SK-N-SH (cell line): ENCODE results near the gene TSG101. TPM values are rescaled to one million over a fixed set of nuclear protein-coding genes. Genes with fewer than 3 reads are reported as not detected.

ENCODE experiments used
- CTCF ChIA-PET: fragments of 300-600, 350-600 bp; formaldehyde crosslinking; extraction: SDS; loops from one replicate; lab custom pipeline; 2021; lab: Yijun Ruan, JAX
- POLR2A ChIA-PET: fragments of 350-600 bp; sonication (Branson Sonifier 250); formaldehyde crosslinking; extraction: SDS; loops from one replicate; lab custom pipeline; 2020; ENCODE audit warnings: antibody characterized with exemption, inconsistent platforms; lab: Yijun Ruan, JAX
- DNase-seq: peaks from one replicate; pipeline ENCODE4 v3.0.0; 2012
- H2AFZ ChIP-seq: fragments of 200-600 bp; sonication (generic); 2 replicates; pipeline ENCODE4 v1.8.1; 2016; ENCODE audit warnings: antibody characterized with exemption, mild to moderate bottlenecking, low read depth
- H3F3A ChIP-seq: fragments of 200-600 bp; sonication (generic); replicated peaks from 2 replicates; pipeline ENCODE3; 2016; ENCODE audit warnings: antibody characterized with exemption, mild to moderate bottlenecking; ENCODE audit not compliant: insufficient read depth
- H3K27ac ChIP-seq, 2 experiments: fragments of 200-500 bp in 1 of 2; fragments of 200-600 bp in 1 of 2; sonication (Bioruptor generic) in 1 of 2; sonication (generic), shearing (Covaris generic) in 1 of 2; 2 replicates each; pipeline versions ENCODE4 v1.5.1 to v1.6.1; 2014 to 2016; ENCODE audit warnings: low read depth in 2 of 2, inconsistent platforms in 1 of 2, low read length in 1 of 2, mild to moderate bottlenecking in 1 of 2, mixed read lengths in 1 of 2
- H3K27me3 ChIP-seq: fragments of 200-600 bp; sonication (generic), shearing (Covaris generic); 2 replicates; pipeline ENCODE4 v1.6.1; 2016; ENCODE audit warnings: mixed run types; ENCODE audit not compliant: insufficient read depth
- H3K36me3 ChIP-seq, 2 experiments: fragments of 200-500 bp in 1 of 2; fragments of 200-600 bp in 1 of 2; sonication (Bioruptor generic) in 1 of 2; sonication (generic) in 1 of 2; replicated peaks in 1 of 2; 2 replicates each; pipeline versions ENCODE3 to v1.5.1; 2014 to 2016; ENCODE audit warnings: low read length in 1 of 2, mild to moderate bottlenecking in 1 of 2; ENCODE audit not compliant: insufficient read depth in 2 of 2, control insufficient read depth in 1 of 2
- H3K4me1 ChIP-seq, 2 experiments: fragments of 200-500 bp in 1 of 2; fragments of 200-600 bp in 1 of 2; sonication (Bioruptor generic) in 1 of 2; sonication (generic), shearing (Covaris generic) in 1 of 2; 2 replicates each; pipeline versions ENCODE4 v1.5.1 to v1.6.1; 2014 to 2016; ENCODE audit warnings: low read depth in 1 of 2, low read length in 1 of 2, mixed run types in 1 of 2; ENCODE audit not compliant: insufficient read depth in 2 of 2, control insufficient read depth in 1 of 2
- H3K4me2 ChIP-seq: fragments of 200-600 bp; sonication (generic), shearing (Covaris generic); 2 replicates; pipeline ENCODE4 v1.6.1; 2017; ENCODE audit warnings: mixed run types
- H3K4me3 ChIP-seq, 2 experiments: fragments of 200-500 bp in 1 of 2; fragments of 200-600 bp in 1 of 2; sonication (Bioruptor generic) in 1 of 2; sonication (generic), shearing (Covaris generic) in 1 of 2; 2 replicates each; pipeline versions ENCODE4 v1.5.1 to v1.8.1; 2014 to 2016; ENCODE audit warnings: low read depth in 2 of 2, inconsistent platforms in 1 of 2, low read length in 1 of 2, mild to moderate bottlenecking in 1 of 2, mixed read lengths in 1 of 2, moderate library complexity in 1 of 2
- H3K79me2 ChIP-seq: fragments of 200-600 bp; sonication (generic); 2 replicates; pipeline ENCODE4 v1.8.1; 2017; ENCODE audit warnings: mild to moderate bottlenecking; ENCODE audit not compliant: insufficient read depth
- H3K9ac ChIP-seq: fragments of 200-600 bp; sonication (generic); 2 replicates; pipeline ENCODE4 v1.6.1; 2017; ENCODE audit warnings: mixed run types
- H3K9me2 ChIP-seq: fragments of 200-600 bp; sonication (generic); 2 replicates; pipeline ENCODE4 v1.6.1; 2017; ENCODE audit warnings: mixed run types
- H3K9me3 ChIP-seq: fragments of 200-600 bp; sonication (generic); 2 replicates; pipeline ENCODE4 v1.6.1; 2017; ENCODE audit warnings: mixed run types, mild to moderate bottlenecking, moderate library complexity
- H4K20me1 ChIP-seq: fragments of 200-600 bp; sonication (generic); 2 replicates; pipeline ENCODE4 v1.6.1; 2017; ENCODE audit warnings: mild to moderate bottlenecking, mixed run types; ENCODE audit not compliant: insufficient read depth
- CHD2 ChIP-seq: fragments of 150-350 bp; IDR thresholded peaks from 2 replicates; pipeline ENCODE4 v1.6.1; 2018; ENCODE audit warnings: low read length; ENCODE audit not compliant: partially characterized antibody
- ELF1 ChIP-seq: IDR thresholded peaks from 2 replicates; pipeline ENCODE4 v1.4.0; 2012
- EP300 ChIP-seq, 2 experiments: IDR thresholded peaks; 2 replicates each; pipeline versions ENCODE4 v1.4.0 to v1.6.1; 2012; ENCODE audit warnings: borderline replicate concordance in 1 of 2, low read depth in 1 of 2, low read length in 1 of 2
- EZH2phosphoT487 ChIP-seq: fragments of 200-600 bp; sonication (generic); IDR thresholded peaks from 2 replicates; pipeline ENCODE4 v1.6.1; 2017; ENCODE audit warnings: low read depth, mixed run types, mild to moderate bottlenecking, antibody characterized with exemption, moderate library complexity, borderline replicate concordance
- GABPA ChIP-seq: IDR thresholded peaks from 2 replicates; pipeline ENCODE4 v1.4.0; 2012; ENCODE audit warnings: low read depth, mild to moderate bottlenecking
- GATA2 ChIP-seq: sonication (generic); formaldehyde crosslinking; IDR thresholded peaks from 2 replicates; pipeline ENCODE4 v1.5.0; 2020; ENCODE audit warnings: mild to moderate bottlenecking, missing genetic modification reagents
- MXI1 ChIP-seq: IDR thresholded peaks from 2 replicates; pipeline ENCODE4 v1.6.1; 2012; ENCODE audit warnings: mild to moderate bottlenecking, low read depth, low read length, improper control_type of control experiment
- NRF1 ChIP-seq: IDR thresholded peaks from 2 replicates; pipeline ENCODE4 v1.6.1; 2012; ENCODE audit warnings: low read depth, mild to moderate bottlenecking, low read length
- RAD21 ChIP-seq: IDR thresholded peaks from 2 replicates; pipeline ENCODE4 v1.6.1; 2012; ENCODE audit warnings: mild to moderate bottlenecking, low read length
- RXRA ChIP-seq: IDR thresholded peaks from 2 replicates; pipeline ENCODE4 v1.4.0; 2012; ENCODE audit warnings: low read depth, mild to moderate bottlenecking, borderline replicate concordance
- SIN3A ChIP-seq: IDR thresholded peaks from 2 replicates; pipeline ENCODE4 v1.6.1; 2012; ENCODE audit warnings: low read depth, mild to moderate bottlenecking, low read length, moderate library complexity, borderline replicate concordance
- TAF1 ChIP-seq: IDR thresholded peaks from 2 replicates; pipeline ENCODE4 v1.6.1; 2012; ENCODE audit warnings: low read depth, mild to moderate bottlenecking, low read length, moderate library complexity, borderline replicate concordance
- TCF12 ChIP-seq: IDR thresholded peaks from 2 replicates; pipeline ENCODE4 v1.4.0; 2012
- YY1 ChIP-seq: IDR thresholded peaks from 2 replicates; pipeline ENCODE4 v1.4.0; 2012; ENCODE audit warnings: low read depth, mild to moderate bottlenecking
- WGBS: methylation state at CpG from one replicate; pipeline ENCODE4 v1.1.6; 2017; ENCODE audit warnings: low lambda C conversion rate; 5-methylcytosine and 5-hydroxymethylcytosine counted together
- polyA plus RNA-seq, 3 experiments: library from polyadenylated mRNA; depleted of rRNA; stranded (reverse); fragments of >200 nt; gene quantifications; 2 replicates each; pipeline ENCODE4 v1.2.3, GENCODE V29; 2012
- TF ChIP-seq, protein P1 (sequence below): IDR thresholded peaks from 2 replicates; pipeline ENCODE4 v1.6.1; 2012; ENCODE audit warnings: mild to moderate bottlenecking, low read depth, low read length, moderate library complexity
- TF ChIP-seq, protein P2 (sequence below): fragments of 150-350 bp; IDR thresholded peaks from 2 replicates; pipeline ENCODE4 v1.6.1; 2016; ENCODE audit warnings: mild to moderate bottlenecking, low read depth, low read length
- TF ChIP-seq, protein P3 (sequence below): fragments of 200-600 bp; sonication (generic); IDR thresholded peaks from 2 replicates; pipeline ENCODE4 v1.6.1; 2017; ENCODE audit warnings: antibody characterized with exemption, mild to moderate bottlenecking, moderate library complexity
- TF ChIP-seq, protein P4 (sequence below): IDR thresholded peaks from 2 replicates; pipeline ENCODE4 v1.4.0; 2012; ENCODE audit warnings: low read depth, borderline replicate concordance

TSG101 gene
- polyA plus RNA-seq, 1 of the 3 experiments (the other 2 are of a cell fraction): 164 TPM

DNA sequence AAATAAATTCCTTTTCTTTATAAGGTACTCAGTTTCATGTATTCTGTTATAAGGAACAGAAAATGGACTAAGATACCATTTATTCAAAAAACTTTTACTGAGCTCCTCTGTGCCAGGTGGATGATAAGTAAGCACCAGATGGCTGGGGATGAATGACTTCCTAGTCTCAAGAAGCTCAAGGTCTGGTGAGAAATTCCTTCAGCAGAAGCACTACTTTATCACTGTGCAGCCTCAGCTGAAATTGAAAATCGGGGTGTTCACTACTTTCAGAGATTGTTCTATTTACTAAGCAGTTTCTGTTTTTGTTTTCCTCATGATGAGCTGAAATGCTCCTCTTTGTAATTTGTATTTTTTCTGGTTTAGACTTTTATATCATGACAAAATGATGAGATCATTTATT lies 63.3 kb downstream of the TSG101 start:
- Histone ChIP-seq H4K20me1 (no peaks in the 10 kb centered on the region), H3K27me3 (no peaks in the 10 kb centered on the region), H3K4me3 (no peak overlapping the region), H3F3A (no peaks in the 10 kb centered on the region), H3K36me3 (no peaks in the 10 kb centered on the region), H3K9ac (no peak overlapping the region), H3K27ac (no peak overlapping the region), H3K79me2 (no peaks in the 10 kb centered on the region), H3K9me3 (no peaks in the 10 kb centered on the region), H3K4me1 (no peaks in the 10 kb centered on the region), H3K9me2 (no peaks in the 10 kb centered on the region), H3K4me2 (no peak overlapping the region)
- ChIA-PET POLR2A (interaction anchor here (0.7 kb wide), 1 partner anchor 18 kb away, joined by 3 read pairs; no protein-coding TSS in a partner anchor), CTCF (no interaction called here)
- no peak for DNase-seq
- WGBS: 39% methylated on average over 1 of the region's 1 CpG
- TF ChIP-seq, protein P1, sequence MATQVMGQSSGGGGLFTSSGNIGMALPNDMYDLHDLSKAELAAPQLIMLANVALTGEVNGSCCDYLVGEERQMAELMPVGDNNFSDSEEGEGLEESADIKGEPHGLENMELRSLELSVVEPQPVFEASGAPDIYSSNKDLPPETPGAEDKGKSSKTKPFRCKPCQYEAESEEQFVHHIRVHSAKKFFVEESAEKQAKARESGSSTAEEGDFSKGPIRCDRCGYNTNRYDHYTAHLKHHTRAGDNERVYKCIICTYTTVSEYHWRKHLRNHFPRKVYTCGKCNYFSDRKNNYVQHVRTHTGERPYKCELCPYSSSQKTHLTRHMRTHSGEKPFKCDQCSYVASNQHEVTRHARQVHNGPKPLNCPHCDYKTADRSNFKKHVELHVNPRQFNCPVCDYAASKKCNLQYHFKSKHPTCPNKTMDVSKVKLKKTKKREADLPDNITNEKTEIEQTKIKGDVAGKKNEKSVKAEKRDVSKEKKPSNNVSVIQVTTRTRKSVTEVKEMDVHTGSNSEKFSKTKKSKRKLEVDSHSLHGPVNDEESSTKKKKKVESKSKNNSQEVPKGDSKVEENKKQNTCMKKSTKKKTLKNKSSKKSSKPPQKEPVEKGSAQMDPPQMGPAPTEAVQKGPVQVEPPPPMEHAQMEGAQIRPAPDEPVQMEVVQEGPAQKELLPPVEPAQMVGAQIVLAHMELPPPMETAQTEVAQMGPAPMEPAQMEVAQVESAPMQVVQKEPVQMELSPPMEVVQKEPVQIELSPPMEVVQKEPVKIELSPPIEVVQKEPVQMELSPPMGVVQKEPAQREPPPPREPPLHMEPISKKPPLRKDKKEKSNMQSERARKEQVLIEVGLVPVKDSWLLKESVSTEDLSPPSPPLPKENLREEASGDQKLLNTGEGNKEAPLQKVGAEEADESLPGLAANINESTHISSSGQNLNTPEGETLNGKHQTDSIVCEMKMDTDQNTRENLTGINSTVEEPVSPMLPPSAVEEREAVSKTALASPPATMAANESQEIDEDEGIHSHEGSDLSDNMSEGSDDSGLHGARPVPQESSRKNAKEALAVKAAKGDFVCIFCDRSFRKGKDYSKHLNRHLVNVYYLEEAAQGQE: no peak
- TF ChIP-seq RAD21: no peak
- TF ChIP-seq, all 33 proteins: peak for 0
- no peak overlapping the region for H2AFZ ChIP-seq

DNA sequence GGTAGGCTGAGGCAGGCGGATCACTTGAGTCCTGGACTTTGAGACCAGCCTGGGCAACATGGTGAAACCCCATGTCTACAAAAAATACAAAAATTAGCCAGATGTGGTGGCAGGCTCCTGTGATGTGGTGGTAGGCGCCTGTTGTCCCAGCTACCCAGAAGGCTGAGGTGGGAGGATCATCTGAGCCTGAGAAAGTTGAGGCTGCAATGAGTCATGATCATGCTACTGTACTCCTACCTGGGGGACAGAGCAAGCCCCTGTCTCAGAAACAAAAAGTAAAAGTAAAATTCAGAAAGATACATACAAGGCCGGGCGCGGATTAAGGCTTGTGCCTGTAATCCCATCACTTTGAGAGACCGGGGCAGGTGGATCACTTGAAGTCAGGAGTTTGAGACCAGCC lies 64.8 kb downstream of the TSG101 start:
- CTCF ChIA-PET: no interaction called here
- no peaks in the 10 kb centered on the region; a peak in 1 of 4 replicates for H3K4me1 ChIP-seq
- H3K9me3 ChIP-seq: no peaks in the 10 kb centered on the region
- H2AFZ ChIP-seq: no peak overlapping the region
- POLR2A ChIA-PET: no interaction called here
- no peak for DNase-seq
- H3K9ac ChIP-seq: no peak overlapping the region
- H3K79me2 ChIP-seq: no peaks in the 10 kb centered on the region
- H3F3A ChIP-seq: no peaks in the 10 kb centered on the region
- no peak overlapping the region for H3K27ac ChIP-seq
- H3K27me3 ChIP-seq: no peaks in the 10 kb centered on the region
- no peak overlapping the region for H3K4me2 ChIP-seq
- no peaks in the 10 kb centered on the region for H4K20me1 ChIP-seq
- H3K4me3 ChIP-seq: no peak overlapping the region
- TF ChIP-seq, protein P2, sequence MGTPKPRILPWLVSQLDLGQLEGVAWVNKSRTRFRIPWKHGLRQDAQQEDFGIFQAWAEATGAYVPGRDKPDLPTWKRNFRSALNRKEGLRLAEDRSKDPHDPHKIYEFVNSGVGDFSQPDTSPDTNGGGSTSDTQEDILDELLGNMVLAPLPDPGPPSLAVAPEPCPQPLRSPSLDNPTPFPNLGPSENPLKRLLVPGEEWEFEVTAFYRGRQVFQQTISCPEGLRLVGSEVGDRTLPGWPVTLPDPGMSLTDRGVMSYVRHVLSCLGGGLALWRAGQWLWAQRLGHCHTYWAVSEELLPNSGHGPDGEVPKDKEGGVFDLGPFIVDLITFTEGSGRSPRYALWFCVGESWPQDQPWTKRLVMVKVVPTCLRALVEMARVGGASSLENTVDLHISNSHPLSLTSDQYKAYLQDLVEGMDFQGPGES: no peak
- TF ChIP-seq EZH2phosphoT487: no peak
- TF ChIP-seq, protein P3, sequence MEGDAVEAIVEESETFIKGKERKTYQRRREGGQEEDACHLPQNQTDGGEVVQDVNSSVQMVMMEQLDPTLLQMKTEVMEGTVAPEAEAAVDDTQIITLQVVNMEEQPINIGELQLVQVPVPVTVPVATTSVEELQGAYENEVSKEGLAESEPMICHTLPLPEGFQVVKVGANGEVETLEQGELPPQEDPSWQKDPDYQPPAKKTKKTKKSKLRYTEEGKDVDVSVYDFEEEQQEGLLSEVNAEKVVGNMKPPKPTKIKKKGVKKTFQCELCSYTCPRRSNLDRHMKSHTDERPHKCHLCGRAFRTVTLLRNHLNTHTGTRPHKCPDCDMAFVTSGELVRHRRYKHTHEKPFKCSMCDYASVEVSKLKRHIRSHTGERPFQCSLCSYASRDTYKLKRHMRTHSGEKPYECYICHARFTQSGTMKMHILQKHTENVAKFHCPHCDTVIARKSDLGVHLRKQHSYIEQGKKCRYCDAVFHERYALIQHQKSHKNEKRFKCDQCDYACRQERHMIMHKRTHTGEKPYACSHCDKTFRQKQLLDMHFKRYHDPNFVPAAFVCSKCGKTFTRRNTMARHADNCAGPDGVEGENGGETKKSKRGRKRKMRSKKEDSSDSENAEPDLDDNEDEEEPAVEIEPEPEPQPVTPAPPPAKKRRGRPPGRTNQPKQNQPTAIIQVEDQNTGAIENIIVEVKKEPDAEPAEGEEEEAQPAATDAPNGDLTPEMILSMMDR: no peak
- TF ChIP-seq MXI1: no peak
- TF ChIP-seq GABPA: no peak
- no peak for TF ChIP-seq YY1
- no peak for TF ChIP-seq SIN3A
- no peak for TF ChIP-seq TAF1
- TF ChIP-seq EP300 (IDR thresholded peaks at IDR 0.05; ENCODE audit: borderline replicate concordance in 1 of 2, low read depth in 1 of 2, low read length in 1 of 2): no peak
- TF ChIP-seq CHD2: no peak
- no peak for TF ChIP-seq RAD21
- no peak for TF ChIP-seq TCF12
- TF ChIP-seq NRF1: no peak
- TF ChIP-seq ELF1: no peak
- TF ChIP-seq RXRA: no peak
- no peak for TF ChIP-seq GATA2 (CRISPR knock-in tag)
- TF ChIP-seq, protein P4, sequence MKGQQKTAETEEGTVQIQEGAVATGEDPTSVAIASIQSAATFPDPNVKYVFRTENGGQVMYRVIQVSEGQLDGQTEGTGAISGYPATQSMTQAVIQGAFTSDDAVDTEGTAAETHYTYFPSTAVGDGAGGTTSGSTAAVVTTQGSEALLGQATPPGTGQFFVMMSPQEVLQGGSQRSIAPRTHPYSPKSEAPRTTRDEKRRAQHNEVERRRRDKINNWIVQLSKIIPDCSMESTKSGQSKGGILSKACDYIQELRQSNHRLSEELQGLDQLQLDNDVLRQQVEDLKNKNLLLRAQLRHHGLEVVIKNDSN: no peak
- H3K9me2 ChIP-seq: no peaks in the 10 kb centered on the region
- H3K36me3 ChIP-seq: no peaks in the 10 kb centered on the region
- WGBS: 96% methylated on average over 6 of the region's 6 CpGs
